Measurements from ENCODE around the gene KATNA1.

KATNA1 gene

DNA sequence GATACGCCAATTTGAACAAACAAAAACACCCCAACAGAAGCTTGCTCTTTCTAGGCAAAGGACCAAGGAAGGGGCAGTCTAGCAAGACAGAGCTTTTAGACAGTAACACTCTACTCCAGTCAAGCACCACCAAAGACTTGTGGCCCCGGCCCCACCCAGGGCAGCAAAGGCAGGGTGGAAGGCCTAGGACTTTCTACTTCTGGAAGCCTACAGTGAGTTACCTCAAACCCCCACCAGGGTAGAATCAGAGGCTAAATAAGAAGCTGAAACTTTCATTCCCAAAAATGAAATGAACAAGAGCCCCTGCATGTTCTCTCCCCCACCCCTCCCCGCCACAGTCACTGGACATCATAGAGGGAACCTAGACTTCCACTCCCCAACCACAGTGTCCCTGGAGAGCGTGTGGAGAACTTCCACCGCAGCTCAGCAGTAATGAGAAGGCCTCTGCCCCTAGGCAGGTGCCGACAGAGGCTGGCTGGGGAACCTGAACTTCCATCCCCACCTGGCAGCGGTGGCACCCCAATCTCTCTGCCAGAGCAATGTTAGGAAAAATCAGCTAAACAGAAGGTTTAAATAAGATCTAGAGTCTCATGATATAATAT lies 40.0 kb downstream of the KATNA1 start:
- DNase-seq: no peak

DNA sequence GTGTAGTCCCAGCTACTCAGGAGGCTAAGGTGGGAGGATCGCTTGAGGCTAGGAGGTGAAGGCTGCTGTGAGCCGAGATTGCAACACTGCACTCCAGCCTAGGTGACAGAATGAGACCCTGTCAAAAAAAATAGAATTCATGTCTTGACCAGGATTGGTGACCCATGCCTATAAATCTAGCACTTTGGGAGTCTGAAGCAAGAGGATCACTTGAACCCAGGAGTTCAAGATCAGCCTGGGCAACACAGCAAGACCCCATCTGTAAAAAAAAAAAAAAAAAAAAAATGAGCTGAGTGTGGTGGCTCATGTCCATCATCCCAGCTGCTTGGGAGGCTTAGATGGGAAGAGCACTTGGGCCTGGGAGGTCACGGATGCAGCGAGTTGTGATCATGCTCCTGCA lies 48.0 kb downstream of the KATNA1 start:
- DNase-seq: no peak

DNA sequence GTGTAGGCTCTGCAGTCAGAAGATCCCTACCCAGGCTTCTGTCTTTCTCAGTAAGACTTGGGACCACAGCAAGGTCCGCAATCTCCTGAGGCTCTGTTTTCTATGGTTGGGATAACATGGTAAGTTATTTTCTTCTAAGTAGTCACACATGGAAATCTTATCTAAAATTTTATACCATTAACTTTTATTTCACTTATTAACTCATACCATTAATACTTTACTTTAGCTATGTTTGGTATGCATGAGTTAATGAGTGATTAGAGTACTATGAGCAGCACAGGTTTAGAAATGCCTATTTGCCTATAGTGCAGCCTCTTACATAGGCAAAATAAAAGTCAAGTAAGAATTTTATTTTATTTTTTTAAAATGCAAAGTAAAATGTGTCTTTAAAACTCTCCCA lies 55.1 kb downstream of the KATNA1 start:
- no peak for DNase-seq

DNA sequence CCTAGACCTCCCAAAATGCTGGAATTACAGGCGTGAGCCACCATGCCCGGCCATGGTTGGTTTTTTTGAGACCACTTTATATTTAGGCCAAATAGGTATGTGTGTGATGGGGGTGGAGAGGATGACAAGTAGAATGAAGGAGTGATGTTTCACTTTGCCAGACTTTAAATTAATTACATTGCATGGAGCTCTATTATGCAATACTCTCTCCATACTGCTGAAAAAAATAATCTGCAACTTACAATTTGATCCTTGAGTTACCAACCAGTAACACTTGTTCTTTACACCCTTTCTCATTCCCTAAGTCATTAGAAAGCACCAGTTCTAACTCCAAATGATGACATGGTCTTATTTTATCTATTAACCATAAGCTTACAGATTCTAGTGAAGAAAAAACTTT lies 55.5 kb downstream of the KATNA1 start:
- no peak for DNase-seq

DNA sequence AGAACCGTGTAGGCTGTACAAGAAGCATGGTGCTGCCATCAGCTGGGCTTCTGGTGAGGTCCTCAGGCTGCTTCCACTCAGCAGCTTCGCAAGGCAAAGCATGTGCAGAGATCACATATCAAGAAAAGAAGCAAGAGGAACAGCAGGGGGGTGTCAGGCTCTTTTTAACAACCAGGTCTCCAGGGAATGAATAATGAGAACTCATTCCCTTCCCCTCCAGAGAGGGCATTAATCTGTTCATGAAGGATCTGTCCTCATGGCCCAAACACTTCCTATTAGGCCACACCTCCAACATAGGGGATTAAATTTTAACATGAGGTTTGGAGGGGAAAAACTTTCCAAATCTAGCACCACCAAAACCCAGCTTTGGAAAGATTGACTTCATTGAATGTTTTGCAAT lies 62.4 kb downstream of the KATNA1 start:
- DNase-seq: no peak

DNA sequence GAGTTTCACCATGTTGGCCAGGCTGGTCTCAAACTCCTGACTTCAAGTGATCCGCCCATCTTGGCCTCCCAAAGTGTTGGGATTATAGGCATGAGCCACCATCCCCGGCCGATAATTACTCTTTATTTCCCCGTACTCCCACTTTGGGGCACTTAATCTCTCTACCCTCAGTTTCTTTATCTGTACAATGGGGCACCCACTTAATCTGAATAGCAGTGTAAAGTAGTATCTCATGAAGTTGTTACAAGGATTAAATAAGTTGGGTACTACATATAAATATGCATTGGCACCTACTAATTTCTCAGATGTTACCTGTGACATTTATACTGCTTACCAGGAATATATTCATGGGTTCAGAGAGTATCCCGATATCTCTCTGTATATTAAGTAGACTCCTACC lies 67.2 kb downstream of the KATNA1 start:
- DNase-seq: no peak

DNA sequence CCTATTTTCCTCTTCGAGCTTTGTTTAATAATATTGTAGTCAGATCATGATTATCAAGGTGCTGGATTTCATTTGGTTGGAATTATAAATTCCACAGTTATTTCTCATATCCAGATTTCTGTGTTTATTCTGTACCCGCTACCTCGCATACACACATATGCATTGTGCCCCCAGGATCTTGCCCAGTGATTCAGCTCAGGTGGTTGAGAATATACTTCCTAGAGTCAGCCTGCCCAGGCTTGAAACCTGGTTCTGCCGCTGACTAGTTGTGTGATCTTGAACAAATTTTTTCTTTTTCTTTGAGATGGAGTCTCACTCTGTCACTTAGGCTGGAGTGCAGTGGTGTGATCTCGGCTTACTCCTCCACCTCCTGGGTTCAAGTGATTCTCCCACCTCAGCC lies 67.6 kb downstream of the KATNA1 start:
- no peak for DNase-seq

DNA sequence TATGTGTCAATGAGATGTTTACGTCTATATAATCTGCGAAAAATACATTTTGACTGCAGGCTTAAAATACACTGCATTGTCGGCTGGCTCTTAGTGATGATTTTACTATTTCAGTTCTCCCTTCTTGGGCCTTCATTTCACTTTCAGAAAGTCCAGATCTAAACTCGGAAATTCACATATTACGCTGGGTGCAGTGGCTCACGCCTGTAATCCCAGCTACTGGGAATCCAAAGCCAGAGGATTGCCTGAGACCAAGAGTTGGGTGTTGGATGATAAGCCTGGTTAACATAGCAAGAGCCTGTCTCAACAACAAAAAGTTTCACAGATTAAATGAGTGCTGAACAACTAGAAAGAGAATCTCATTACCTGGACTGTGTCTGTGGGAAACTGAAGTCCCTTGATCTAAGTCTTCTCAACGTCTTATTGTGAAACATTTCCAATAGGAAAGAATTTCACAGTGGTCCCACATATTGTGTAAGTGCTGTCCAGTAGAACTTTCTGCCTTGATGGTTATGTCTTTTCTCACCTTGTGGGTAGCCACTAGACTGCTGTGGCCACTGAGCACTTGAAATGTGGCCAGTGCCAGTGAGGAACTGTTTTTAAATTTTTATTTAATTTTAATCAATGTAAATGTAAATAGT lies 80.4 kb downstream of the KATNA1 start:
- DNase-seq: no peak

DNA sequence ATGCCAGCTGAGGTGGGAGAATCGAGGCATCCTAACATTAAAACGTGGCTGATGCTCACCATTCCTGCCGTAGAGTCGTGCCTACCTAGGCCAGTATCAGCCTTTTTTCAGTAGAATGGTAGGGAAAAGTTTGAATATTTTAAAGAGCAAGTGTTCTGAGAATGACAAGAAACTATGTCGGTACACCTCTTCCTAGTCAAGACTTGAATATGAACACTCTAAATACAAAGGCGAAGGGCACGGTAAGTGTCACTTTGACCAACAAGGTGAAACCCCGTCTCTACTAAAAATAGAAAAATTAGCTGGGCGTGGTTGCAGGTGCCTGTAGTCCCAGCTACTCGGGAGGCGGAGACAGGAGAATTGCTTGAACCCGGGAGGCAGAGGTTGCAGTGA lies 81.3 kb downstream of the KATNA1 start:
- DNase-seq: no peak

DNA sequence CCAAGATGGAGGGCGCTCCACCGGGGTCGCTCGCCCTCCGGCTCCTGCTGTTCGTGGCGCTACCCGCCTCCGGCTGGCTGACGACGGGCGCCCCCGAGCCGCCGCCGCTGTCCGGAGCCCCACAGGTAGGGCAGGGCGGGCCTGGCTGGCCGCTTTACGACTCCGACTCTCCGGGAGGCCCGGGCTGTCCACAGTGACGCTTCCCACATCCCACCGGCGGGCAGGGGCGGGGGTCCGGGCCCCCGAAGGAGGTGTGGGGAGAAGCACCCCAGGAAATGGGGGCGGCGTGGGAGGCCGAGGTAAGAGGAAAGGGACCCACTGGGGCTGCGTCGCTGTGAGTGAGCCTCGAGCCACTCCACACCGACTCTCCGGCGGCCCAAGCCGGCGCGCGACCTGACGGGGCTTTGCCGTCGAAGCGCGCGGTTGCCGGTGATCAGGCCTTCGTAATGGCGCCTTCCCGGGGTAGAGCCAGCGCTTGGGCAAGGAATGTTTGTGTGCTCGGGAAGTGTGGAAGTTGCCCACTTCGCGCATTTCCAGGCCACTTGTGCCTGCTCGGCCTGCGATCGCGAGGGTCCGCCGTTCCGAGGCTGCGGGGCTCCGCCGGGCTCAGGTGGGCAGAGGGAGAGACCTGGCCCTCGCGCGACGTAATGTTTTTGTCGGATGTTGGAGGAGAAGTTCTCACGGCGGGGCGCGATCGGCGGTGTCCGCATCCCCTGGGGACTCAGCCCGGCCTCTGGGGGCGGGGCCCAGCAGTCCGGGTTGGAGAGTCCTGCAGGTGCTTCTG lies 81.9 kb downstream of the KATNA1 start:
- DNase-seq: peak; percentile 46

DNA sequence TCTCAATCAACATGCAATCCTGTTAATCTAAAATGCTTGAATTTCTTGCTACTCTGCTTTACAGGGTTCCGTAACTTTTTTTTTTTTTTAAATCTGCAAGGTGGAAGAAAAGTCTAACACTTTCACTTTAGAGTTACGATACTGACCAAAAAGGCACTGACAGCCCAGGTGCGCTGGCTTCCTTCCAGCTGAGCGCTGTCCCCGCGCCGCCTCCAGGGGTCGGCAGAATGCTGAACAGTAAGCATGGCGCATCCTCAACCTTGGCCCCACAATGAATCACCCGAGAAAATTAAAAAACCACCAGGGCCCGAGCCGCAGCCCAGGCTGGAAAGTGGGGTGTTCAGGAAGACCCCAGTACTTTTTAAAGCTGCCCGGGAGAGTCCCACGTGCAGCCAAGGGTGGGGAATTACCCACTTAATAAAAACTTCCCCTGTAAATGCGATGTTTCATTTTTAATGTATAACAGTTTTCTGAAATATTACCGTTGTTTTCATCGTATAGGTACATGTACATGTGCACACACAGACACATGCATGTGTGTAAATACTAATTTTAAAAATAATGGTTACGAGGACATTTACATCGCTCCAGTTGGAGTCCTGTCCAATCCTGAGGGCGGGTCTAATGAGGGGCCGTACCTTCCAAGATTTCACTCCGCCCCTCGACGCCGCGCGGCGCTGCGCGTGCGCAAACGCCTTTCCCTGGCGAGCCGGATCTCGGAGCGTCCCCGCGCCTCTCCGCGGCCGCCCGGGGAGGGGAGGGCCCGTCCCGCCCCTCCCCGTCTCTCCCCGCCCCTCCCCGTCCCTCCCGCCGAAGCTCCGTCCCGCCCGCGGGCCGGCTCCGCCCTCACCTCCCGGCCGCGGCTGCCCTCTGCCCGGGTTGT lies 82.7 kb downstream of the KATNA1 start, which contains the start of gene GINM1:
GINM1 (plus strand) TSS at position 849 of the 883 bp plus-strand sequence. CDS start 40 bp downstream, outside the sequence.
- peak; percentile 95 for DNase-seq

DNA sequence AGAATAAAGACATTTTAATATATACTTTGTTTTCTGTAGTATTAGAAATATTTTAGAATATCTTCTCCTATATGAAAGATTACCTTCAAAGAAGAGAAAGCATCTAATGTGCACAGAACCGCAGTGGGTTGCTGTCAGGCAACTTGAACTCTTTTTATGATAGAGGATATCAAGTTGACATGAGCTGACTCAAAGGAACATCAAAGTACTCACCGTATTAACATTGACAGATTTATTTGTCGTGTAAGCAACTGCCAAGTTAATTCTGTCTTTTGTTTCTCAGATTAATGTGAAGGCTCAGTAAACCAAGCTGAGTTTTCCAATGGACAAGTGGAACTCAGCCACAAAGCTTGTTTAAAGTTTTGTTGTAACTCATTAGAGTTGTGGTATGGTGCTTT lies 84.6 kb downstream of the KATNA1 start:
- DNase-seq: no peak

DNA sequence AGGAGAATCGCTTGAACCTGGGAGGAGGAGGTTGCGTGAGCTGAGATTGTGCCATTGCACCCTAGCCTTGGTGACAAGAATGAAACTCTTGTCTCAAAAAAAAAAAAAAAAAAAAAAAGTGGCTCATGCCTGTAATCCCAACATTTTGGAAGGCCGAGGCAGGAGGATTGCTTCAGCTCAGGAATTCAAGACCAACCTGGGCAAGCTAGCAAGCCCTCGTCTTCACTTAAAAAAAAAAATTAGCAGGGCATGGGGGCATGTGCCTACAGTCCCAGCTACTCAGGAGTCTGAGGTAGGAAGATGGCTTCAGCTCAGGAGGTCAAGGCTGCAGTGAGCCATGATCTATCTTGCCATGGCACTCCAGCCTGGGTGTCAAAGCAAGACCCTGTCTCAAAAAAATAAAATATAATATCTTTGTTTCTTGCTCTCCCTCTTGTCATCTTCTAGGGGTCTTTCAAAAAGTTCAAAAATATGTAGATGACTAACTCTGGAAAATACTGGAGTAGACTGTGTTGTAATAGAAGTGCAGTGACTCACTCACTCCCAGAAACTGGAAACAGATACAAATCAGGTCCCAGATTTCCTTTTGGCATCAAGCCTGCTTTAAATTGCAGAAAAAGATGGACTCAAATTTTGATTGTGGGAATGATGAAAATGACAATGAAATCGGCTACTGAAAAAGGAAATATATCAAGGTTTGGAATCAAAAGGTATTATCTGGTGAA lies 85.1 kb downstream of the KATNA1 start:
- no peak for DNase-seq

DNA sequence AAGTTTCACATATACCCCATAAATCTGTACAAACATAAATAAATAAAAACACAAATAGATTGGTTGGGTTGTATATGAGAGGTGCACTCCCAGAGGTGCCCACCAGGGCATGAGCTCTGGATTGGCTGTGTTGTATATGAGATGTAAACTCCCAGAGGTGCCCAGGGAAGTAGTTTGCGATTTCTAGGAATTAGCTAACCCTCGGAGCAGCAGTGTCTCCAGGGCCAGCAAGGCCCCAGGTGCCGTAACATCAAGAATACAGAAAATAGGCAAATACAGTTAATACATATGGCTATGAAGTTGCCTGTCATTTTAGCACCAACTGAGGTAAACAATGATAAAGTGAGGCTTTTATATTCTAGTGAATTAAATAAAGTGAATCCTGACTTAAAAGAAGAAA lies 87.8 kb downstream of the KATNA1 start:
- DNase-seq: no peak

DNA sequence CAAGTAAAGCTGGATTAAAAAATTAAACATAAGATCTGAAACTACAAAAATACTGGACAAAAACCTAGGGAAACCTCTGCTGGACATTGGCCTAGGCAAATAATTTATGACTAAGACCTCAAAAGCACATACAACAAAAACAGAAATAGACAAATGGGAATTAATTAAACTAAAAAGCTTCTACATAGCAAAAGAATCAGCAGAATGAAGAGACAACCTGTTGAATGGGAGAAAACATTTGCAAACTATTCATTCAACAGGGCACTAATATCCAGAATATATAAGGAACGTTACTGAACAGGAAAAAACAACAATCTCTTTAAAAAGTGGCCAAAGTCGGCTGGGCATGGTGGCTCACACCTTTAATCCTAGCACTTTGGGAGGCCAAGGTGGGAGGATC lies 89.1 kb downstream of the KATNA1 start:
- DNase-seq: no peak

DNA sequence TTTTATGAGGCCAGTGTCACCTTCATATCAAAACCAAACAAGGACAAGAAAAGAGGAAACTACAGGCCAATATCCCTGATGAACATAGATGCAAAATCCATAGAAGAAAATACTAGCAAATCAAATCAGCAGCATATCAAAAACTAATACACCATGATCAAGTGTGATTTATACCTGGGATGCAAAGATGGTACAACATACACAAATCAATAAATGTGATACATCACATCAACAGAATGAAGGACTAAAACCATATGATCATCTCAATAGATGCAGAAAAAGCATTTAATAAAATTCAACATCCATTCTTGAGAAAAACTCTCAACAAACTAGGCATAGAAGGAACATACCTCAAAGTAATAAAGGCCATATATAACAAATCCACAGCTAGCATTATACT lies 90.5 kb downstream of the KATNA1 start:
- DNase-seq: no peak

DNA sequence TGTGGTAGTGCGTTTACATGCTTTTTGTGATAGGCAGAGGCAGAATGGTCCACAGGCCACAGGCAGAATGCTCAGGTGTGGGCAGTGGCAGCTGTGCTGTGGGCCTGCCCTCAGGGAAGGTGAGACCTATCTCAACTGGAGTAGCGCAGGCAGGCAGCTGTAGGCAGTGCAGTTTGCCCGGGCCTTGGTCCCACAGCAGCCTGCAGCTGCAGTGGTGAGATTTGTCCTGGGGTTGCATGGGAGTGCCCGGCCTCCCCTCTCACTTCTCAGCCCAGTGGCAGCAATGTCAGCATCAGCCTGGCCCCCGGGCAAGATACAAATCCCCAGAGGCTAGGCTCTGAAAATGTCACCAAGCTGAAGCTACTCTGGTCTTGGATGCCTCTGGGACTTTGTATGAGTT lies 96.6 kb downstream of the KATNA1 start:
- DNase-seq: no peak

DNA sequence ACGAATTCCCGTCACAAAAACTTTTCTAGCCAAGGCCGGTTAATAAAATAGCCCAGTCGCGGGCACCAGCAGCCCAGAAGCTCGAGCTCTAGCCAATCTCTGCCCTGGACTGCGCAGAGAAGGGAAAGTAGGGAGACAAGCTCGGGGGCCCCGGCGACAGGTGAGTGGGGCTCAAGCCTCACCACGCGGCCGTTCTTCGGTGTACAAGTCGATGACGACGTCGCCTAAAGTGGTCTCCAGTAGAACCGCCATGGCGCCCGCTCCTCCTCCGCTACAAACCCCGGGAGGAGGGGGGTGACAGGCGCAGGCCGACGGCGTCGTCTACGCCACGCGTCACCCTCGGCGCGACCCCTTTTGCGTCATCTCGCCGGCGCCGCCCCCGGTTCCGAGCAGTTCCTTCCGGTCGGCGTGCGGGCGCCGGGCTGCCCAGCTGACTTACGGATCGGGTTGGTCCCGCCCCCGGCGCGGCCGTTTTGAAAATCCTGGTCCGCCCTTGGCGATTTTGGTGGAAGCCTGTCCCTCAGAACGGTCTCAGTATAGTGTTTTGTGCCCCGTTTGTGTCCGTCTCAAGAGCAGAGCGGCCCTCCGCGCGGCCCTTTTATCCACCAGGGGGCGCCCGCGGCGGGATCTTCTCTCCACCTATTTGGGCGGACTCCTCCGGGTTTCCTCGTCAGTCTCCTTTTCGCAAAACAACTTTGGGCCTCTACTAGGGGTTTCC lies 102.6 kb downstream of the KATNA1 start, which contains the start of gene PPIL4:
PPIL4 (minus strand) TSS at position 290 of the 718 bp plus-strand sequence; CDS start at position 252, 38 bp downstream.
- DNase-seq: peak; percentile 96

DNA sequence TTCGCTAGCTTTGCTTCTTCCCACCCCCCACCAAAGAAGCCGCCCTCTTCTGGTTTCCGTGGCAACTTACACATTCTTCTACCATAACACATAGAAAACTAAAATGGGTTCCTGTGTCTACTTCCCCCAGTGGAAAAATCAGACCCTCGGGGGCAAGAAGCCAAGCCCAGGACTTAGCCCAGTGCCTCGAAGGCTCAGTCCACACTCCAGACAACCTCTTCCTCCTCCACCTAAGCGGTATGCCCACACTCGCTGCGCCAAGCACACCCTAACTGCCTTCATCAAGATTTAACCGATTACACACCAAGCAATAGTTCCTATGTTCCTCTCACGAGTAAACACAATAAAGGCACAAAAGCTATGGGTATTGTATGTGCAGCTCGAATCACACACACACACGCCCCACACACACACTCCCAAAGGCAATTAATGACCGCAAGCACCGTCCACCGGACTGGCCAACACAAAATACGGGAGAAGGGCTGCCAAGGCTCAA lies 103.2 kb downstream of the KATNA1 start:
- peak; percentile 82 for DNase-seq

Data from central memory CD4-positive, alpha-beta T cell (primary cell).